ENCODE measurements around the gene RTP2.

The RTP2 gene

DNA sequence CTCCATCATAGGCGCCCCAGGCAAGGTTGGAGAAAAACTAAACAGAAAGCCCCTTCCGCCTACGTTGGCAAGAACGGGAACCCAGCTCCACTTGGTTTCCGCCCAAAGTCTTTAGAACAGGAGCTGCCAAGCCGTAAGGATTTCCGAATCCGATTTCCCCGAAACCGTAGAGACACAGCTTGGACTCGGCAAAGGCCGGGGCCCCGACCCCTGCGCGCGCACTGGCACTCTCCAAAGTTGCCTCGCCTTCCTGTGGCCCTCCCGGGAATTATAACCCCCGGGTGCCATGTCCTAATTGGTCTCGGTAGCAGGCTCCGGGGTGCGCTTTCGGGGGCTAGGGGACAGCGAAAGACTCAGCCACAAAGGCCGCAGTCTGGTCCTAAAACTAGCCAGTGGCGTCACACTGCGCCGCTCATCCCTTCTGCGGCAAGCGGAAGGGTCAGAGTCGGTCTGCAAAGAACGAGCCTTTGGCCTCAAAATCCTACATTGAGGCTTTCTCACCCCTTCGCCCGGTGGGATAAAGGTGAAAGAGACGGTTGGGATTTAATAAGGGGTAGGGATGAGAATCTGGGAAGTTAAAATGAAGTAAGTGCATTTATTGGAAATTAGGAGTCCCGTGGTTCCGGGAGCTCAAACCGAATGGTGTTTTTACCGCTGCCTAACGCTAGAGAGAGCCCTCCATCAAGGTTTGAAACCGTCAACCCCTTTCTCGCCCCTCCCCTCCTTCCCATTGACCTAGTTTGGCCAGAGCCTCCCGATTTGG, 36.2 kb upstream of the RTP2 start:
- peak; percentile 87 for DNase-seq

DNA sequence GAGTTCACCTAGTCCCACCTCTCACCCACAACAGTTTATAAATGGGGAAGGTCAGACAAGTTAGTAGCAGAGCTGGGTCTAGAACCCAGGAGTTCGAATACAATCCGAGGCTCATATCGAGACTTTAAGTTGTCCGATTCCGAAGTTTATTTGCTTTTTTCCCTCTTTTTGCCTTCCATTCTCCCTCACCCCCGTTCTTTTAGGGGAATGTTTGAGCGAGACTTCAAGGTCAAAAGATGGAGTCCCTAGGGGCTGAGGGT, 35.6 kb upstream of the RTP2 start:
- DNase-seq: no peak

DNA sequence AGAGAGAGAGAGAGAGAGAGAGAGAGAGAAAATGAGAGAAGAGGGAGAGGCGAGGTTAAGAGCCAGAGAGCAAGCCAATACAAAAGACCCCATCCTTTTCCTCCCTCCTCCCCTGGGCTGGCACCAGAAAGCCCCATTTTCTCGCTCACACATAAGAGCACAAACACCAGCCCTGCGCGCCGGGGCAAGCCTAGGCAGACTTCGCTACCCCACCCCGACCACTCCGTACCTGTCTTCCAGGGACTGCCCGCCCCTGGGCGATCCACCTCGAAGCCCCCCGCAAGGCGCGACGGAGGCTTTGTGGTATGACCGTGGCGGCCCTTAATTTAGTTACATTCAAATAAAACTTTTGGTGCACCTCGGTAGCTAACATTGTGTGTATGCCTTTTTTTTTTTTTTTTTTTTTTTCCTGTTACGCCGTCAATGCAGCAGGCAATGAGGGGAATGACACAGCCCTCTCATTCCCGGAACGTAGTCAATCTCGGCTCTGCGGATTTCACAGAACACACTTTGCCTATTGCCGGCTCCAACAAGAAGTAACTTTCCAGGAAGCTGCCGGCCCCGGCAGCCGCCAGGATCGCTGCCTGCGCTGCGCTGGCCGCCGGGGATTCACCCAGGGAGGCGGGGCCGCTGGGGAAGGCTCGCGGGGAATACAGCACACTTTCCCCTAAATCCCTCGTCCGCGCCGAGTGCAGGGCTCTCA, 35.2 kb upstream of the RTP2 start:
- DNase-seq: no peak

DNA sequence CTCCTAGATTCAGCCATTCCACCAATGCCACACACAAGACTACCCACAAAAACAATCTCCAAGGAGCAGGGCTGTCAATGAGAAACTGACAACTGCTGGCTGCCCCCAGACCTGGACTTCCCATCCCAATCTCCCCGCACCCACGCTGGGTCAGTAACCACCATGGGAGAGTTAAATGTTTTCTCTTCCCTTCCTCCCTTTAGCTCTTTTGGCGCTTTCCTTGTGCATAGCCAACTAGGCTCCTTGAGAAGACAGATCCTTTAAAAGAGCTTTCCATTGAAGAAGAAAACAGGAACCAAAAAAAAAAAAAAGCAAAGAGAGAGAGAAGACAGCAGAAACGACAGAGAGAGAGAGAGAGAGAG, 34.6 kb upstream of the RTP2 start:
- no peak for DNase-seq

DNA sequence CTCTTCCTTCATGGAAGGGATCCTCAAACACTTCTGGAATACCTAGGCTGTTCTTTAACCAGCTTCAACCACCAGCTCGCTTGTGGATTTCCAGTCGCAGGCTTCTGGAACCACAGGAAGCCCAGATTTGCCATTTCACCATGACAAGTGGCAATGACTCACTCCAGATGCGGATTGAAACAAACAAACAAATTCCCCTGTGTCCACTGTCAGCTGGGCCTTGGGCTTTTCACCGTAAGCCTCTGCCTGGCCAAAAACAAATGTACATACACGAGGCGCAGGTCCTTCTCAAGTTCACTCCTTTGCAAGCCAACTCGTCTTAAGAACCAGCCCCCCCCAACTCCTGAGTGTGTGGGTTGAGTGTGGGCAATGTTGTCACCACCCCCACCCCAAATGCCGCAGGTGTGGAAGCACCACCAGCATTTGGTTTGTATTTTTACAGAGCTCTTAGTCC, 34.1 kb upstream of the RTP2 start:
- DNase-seq: no peak

DNA sequence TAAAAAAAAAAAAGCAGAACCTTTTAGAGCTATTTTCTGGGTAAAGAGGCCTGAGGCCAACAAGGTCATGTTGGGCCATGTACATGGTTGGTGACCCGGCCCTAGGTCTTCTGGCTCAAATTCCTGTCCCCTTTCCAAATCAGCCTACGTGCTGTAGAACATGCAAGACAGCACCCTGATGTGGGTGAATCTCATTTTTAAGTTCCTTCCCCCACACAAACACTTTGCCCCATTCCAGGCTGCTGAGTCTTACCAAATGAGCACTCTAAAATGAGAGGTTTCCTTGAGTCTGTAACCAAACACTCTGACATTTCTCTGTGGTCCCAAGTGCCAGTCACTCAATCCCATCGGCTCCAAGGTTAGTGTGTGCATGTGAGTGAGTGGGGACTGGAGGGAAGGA, 33.5 kb upstream of the RTP2 start:
- DNase-seq: no peak

DNA sequence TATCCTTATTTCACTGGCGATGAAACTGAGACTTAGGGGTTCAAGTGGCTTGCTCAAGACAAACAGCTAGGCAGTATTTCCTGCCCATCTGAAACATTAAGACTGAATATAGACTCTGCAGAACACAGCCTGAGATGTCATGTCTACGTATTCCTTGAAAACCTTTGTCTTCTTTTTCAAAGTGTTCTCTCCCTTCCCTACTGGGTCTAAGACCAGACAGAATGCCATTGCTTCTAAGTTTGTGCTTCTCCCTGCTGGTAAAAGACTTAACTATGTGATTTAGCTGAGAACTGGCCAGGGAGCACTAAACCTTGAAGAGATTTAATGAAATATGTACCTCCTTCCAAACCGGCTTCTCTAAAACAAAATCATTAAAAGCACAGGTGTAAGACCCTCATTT, 33.0 kb upstream of the RTP2 start:
- no peak for DNase-seq

DNA sequence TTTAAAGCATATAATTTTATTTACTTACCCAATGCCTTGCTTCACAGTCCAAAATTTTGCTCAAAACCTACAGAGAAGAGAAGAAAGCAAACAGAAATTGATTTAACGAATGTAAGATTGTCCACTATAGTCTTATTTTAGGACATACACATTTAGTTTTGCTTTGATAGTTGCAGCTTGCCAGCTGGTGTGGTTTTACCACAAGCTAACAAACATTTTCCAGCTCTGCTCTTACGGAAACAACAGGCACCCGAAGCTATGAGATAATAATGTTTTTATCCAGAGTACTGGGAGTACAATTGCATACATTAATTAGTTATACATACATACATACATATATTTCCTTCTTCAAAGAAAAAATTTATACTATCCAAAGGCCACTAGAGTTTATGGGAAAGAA, 32.5 kb upstream of the RTP2 start:
- DNase-seq: no peak

DNA sequence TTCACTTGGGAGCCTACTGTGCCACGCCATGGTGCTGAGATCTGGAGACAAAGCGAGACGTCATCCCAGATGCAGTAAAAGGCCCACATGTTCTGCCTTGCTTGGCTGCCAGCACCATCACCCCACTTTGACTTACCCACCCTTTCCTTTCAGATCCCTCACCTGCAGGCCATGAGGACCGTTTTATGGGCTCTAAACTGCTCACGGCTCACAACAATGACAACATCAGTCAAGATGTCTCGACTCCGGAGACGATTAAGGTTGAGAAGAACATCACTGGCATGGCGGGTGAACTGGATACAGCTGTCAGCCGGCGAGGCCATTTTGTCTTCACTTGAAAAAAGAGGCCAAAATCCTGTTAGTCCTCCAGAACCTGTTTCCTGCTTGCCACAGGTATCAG, 31.0 kb upstream of the RTP2 start:
- DNase-seq: no peak

DNA sequence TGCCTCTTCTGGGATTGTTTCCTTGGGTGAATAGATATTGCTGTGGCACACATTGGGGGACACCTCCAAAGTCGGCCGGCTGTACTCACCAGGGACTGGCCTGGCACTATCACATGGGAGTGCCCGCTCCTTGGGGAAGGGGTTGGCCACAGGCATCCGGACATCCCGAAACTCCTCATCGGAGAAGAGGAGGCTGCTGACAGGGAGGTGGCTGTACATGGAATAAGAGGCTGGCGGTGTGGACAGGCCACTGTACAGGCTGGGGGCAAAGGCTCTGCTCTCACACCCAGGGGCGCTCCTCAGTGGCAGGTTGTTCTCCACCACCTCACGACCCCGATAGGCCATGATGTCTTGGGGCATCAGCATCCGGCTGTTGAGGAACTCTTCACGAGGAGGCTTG, 27.2 kb upstream of the RTP2 start:
- DNase-seq: no peak

DNA sequence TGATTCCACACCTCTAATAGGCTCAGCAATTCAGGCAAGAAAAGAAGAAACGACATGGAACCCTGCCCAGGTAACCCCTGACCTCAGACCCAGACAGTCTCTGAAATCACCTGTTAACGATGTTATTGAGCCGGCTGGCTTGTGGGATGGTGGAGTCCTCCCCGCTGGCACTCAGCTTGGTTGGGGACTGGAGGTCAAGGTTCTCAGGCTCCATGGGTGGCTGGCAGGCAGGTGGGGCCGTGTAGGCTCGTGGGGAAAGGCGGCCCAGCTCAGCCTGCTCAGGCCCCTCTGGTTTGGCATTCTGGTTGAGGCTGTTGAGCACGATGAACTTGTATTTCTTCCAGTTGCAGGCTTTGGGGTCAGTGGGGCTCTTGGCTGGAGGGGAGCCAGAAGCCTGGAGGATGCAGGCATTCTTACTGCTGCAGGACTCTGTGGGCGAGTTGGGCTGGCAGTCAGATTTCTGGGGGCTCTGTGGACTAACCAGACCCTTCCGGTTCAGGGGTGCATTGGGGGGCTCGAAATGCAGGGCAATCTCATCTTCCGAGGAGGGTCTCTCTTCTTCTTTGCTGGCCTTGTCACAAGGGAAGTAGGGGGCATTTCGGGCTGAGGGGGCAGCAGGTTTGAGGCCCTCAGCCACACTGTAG, 26.7 kb upstream of the RTP2 start:
- no peak for DNase-seq

DNA sequence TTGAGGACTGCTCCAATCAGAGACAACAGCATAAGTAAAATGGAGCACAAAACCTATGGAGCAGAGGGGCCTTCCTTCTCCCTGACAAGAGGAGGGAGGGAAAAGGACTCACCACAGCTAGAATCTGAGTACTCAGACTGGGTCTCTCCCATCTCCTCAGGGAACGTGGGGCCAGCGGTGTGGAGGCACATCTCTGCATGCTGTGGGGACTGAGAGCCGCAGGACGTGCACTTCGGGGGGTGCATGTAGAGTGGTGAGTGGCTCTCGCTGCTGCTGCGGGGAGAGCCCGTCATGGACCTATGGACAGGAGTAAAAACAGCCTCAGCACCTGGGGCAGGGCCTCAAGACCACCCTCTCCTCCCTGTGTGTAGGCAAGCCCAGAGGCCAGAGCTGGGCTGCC, 25.9 kb upstream of the RTP2 start:
- no peak for DNase-seq

DNA sequence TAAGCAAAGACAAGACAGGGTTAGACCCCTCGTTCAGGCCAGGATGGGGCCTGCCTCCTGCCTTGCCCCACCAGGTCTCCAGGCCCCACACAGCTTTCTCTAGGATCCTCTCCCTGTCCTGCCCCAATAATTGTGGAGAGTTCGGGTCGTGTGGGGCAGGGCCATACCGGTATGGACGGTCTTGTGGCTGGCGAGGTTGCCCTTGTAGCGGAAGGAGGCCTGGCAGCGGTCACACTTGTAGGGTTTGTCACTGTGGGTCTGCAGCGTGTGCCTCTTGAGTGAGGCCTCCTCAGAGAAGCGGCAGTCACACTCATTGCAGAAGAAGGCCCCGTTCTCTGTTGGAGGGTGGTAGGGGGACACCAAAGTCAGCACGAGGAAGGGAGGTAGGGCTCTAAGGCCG, 24.2 kb upstream of the RTP2 start:
- no peak for DNase-seq

DNA sequence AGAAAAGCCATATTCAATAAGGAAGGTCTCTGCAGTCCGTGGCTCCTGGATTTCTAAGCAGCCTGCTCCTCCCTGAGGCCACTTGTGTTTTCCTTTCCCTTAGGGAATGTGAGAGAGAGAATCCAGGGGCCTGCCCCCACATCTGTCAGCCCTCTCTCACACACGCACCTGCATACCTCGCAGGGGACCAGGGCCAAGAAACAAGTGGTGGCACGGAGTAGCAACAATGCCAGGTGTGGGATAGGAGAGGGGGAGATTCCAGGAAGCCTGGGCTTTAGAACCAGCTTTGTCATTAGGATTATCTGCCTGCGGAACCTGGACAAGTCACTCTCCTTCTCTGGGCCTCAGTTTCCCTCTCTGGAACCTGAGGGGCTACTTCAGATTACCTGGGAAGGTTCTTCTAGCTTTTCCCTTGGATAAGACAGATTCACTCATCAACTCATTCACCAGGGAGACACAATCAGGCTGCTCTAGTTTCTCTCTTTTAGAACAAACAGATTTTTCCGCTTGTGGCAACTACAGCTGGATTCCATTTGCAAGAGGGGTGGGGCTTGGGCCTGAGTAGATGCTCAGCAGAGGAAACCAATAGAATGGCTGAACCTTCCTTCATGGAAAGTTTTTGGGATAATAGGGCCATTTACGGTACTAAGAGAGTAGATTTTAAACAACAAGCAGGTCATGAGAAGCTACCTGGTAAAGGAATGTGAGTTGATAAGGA, 23.5 kb upstream of the RTP2 start:
- no peak for DNase-seq

DNA sequence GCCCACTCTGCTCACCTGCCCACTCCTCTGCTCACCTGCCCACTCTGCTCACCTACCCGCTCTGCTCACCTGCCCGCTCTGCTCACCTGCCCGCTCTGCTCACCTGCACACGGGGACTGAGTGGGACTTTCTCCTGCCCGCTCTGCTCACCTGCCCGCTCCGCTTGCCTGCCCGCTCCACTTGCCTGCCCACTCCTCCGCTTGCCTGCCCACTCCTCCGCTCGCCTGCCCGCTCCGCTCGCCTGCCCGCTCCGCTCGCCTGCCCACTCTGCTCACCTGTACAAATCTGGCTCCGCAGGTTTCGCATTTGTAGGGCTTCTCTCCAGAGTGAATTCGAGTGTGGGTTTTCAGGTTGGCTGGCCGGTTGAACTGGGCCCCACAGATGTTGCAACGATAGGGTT, 22.9 kb upstream of the RTP2 start:
- DNase-seq: no peak

DNA sequence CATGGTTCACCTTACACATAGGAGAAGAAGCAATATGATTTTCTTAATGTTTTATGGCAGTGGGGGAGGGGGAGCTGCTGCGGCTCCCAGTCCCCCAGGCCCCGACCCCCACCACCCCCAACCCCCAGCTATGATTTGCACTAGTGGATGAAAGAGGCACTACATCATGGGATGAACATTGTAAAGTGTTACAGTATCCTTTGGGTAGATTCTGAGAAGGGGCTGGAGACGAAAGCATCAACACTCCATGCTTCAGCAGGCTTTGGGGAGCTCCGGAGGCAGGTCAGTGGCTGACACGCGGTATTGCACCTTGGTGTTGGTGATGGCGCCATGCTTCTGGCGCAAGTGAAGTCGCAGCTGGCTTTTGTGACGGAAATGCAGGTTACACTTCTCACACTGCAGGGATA, 19.9 kb upstream of the RTP2 start:
- no peak for DNase-seq

DNA sequence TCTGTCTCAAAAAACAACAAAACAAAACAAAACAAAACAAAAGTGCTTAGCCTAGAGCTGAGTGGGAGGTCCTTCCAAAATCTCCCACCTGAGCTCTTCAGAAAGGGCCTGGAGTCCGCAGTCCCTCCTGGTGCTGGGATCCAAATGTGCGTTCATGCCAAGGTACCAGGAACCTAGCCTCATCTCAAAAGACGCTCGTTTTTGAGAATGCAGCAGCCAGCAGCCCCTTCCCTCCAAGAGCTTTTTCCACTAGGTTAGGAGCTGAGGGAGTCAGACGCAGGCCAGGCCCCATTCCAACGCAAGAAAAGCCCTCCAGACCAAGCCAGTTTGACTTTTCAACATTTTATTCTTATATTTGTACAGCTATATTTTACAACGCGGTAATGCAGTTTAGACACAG, 18.7 kb upstream of the RTP2 start:
- no peak for DNase-seq

DNA sequence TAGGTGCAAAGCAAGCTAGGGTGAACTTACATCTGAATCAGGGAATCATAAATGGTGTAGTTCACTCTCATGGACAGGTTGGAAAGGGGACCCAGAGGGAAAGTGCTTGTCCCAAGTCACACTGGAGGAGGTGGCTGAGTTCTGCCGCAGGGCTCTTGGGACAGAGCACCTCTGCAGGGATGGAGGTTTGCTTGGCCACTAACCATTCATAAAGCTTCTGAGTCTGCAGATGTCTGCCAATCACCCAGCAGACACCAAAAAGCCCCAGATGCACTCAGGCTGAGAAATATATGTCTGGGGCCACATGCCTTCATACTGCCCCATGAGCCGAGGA, 17.9 kb upstream of the RTP2 start:
- no peak for DNase-seq

DNA sequence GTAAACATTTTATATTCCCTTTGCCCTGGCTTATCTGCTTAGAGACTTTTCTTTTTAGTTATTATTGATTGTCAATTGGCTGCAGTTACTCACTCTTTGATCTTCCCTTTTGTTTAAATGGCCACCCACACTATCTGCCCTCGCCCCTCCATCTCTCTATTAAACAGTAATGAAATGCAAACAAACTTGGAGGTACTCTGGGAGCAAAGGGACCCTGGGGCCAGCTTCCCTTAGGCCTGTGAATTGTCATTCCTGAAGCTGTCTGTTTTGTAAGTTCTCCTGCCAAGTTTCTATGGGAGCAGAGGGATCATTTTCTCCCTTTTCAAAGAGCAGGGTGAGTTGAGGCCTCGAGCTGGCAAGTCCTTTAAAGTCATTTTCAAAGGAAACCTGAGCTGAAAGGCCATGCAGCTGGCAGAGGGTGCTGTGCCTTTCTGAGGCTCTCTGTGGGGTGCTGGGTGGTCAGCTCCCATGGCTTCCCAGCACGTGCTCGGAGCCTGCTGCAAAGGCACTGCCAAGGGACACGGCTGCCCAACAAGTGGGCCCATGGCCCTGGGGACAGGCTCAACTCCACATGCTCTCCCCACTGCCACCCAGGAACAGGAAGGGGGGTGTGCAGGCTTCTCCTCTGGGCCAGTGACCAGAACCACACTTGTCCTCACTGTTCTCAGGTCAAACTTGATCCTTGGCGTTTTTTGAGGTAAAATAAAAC, 17.4 kb upstream of the RTP2 start:
- DNase-seq: no peak

DNA sequence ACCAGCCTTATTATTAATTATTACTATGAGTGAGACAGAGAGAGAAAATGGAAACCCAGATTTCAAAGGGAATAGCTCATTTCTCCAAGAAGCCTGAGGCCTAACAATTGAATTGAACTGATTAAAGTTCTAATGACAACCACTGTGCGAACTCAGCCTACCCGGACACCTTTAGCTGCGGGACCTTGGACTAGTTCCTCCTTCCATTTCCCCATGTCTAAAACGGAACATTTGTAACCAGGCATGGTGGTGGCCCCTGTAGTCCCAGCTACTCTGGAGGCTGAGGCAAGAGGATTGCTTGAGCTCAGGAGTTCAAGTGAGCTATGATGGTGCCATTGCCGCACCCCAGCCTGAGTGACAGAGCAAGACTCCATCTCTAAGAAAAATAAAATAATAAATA, 16.4 kb upstream of the RTP2 start:
- no peak for DNase-seq

DNA sequence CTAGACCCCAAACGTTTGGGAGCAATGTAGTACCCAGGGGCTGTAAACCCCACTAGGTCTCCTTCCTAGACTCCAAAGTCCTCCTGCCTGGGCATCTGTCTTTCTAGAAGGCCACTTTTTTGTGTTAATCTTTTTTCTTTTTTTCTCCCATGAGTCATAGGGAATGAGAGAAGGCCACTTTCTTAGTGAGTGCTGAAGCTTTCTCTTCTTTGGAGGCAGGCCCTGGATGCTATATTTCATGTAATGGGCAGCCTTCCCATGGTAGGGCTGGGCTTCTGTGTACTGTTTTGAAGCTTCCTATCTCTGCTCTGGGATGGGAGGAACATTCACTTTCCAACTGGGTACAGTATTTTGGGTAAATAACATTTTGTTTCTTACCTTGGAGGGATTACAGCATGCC, 15.2 kb upstream of the RTP2 start:
- no peak for DNase-seq

DNA sequence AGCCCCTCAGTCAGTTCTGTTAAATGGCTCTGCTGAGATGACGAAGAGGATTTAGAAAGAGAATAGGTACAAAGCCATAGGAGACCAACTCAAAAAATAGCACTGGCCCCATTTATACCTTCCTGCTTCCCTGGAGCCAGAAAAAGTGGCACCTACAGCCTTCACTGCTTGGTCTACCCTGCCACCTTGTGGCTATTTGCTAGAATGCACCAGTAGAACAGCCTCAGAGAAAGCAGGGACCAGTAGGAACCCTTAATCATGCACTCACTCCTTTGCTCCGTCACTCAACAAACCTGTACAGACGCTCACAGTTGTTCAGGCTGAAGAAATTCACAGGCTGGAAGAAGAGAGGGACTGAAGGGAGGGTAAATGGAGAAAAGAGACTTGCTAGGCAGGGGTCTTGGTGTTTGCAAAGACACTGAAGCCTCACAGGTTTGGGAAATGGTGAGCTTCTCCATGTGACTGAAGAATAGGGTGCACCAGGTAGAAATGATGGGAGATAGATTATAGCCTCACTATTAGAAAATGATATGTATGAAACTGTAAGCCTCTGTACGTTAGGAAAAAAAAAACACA, 12.1 kb upstream of the RTP2 start:
- DNase-seq: peak; percentile 12

DNA sequence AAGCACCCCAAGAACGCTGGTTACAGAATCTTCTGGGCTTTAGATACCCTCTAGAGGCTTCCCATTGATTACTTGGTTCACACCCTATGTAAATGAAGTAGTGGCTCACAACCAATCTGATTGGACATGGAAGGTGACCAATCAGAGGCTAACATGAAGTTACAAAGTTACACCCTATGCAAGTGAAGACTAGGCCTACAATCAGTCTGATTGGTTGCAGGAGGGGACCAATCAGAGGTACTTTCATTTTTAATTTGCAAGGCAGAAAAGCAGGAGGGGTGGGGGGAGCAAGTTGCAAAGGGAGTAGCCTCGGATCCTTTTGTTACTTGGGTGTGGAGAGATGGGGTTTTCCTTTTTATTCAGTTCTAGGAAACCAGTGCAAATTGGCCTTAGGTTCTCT, 11.1 kb upstream of the RTP2 start:
- DNase-seq: peak; percentile 4
